OCI-LY7 (cell line): ENCODE results near the gene NTRK3.

ENCODE experiments used
- CTCF ChIP-seq: fragments of 200-600 bp; sonication (generic); conservative IDR thresholded peaks from 2 replicates; pipeline ENCODE4 v1.5.1; 2014; ENCODE audit warnings: mild to moderate bottlenecking, antibody characterized with exemption, low read length, moderate library complexity, mixed read lengths
- EZH2phosphoT487 ChIP-seq: fragments of 200-600 bp; sonication (generic); IDR thresholded peaks from 2 replicates; pipeline ENCODE4 v1.6.1; 2018; ENCODE audit warnings: low read depth, borderline replicate concordance, mild to moderate bottlenecking, mixed run types, antibody characterized with exemption, low read length, moderate library complexity, mixed read lengths

- TF ChIP-seq CTCF (no peak), EZH2phosphoT487 (no peak)
Measured at GRCh38 chr15:88032787-88033186, 223.8 kb downstream of the NTRK3 start.
